A549 (cell line): ENCODE measurements around the gene HOXA11.

Source experiments
- CHD2 ChIP-seq: fragments of 150-350 bp; IDR thresholded peaks from 2 replicates; pipeline ENCODE4 v1.6.1; 2014; ENCODE audit warnings: low read length; ENCODE audit not compliant: partially characterized antibody
- CTCF ChIP-seq: fragments of >200 bp; sonication (Bioruptor Twin); formaldehyde crosslinking; IDR thresholded peaks from 3 replicates; pipeline ENCODE4 v1.5.1; 2016
- EP300 ChIP-seq, 2 experiments: fragments of >200 bp; sonication (Bioruptor Twin); formaldehyde crosslinking; IDR thresholded peaks; 2 replicates in 1 of 2; 3 replicates in 1 of 2; pipeline ENCODE4 v1.6.1; 2016 to 2017
- ESRRA ChIP-seq: fragments of 150-350 bp; IDR thresholded peaks from 2 replicates; pipeline ENCODE4 v1.6.1; 2014; ENCODE audit warnings: mild to moderate bottlenecking, low read length, borderline replicate concordance
- FOSL2 ChIP-seq, 2 experiments: fragments of 450-650 bp in 1 of 2; fragments of >200 bp in 1 of 2; sonication (Bioruptor Twin) in 1 of 2; formaldehyde crosslinking; IDR thresholded peaks; 2 replicates each; pipeline versions ENCODE4 v1.5.0 to v1.6.1; 2016 to 2020; ENCODE audit warnings: mild to moderate bottlenecking in 1 of 2, moderate library complexity in 1 of 2
- MAX ChIP-seq: IDR thresholded peaks from 2 replicates; pipeline ENCODE4 v1.6.1; 2012
- POLR2A ChIP-seq: IDR thresholded peaks from 2 replicates; pipeline ENCODE4 v1.6.1; 2012; ENCODE audit warnings: mild to moderate bottlenecking, low read length
- REST ChIP-seq: fragments of 200-600 bp; sonication (generic); IDR thresholded peaks from 2 replicates; pipeline ENCODE4 v1.6.1; 2016; ENCODE audit warnings: antibody characterized with exemption, mild to moderate bottlenecking, moderate library complexity
- USF2 ChIP-seq: fragments of 450-650 bp; IDR thresholded peaks from 2 replicates; pipeline ENCODE4 v1.6.1; 2014; ENCODE audit warnings: antibody characterized with exemption

GRCh38 chr7:27137640-27138315 is 47.3 kb downstream of the HOXA11 start:
- no peak for TF ChIP-seq CTCF
- TF ChIP-seq POLR2A: no peak
- TF ChIP-seq USF2: no peak
- no peak for TF ChIP-seq FOSL2 (IDR thresholded peaks at IDR 0.05)
- TF ChIP-seq FOSL2 (CRISPR knock-in tag; IDR thresholded peaks at IDR 0.05): no peak
- no peak for TF ChIP-seq CHD2
- no peak for TF ChIP-seq EP300 (IDR thresholded peaks at IDR 0.05)
- TF ChIP-seq MAX: no peak
- TF ChIP-seq REST: no peak
- TF ChIP-seq ESRRA: no peak
